ENCODE measurements around the gene STK32B. TPM values are rescaled to one million over a fixed set of nuclear protein-coding genes. Genes with fewer than 3 reads are reported as not detected.

Gene STK32B
- total and polyA plus RNA-seq, 8 donors = 0.90 to 5.1 (median 3.3) TPM

DNA sequence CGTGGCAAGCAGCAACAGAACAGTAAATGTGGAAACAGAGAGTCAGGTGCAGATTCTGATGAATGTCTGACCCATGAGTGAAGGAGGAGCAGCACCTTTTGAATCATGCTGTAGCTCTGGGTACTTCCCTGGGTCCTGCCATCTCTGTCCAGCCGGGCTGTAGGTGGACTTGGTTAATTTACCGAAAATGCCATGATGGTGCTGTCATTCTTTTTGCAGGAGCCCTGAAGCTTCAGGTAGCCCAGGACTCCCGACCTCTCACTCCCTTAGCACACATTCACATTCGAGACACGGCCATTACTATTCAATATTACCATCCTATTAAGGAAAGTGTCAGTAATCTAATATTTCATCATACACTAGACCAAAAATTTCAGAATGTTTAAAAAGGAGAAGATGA is 320.9 kb downstream of the STK32B start:
- peaks cover 0 to 5% of the 10 kb centered on the region in 2 donors for H3K9me3 ChIP-seq
- no peak overlapping the region for H3K27ac ChIP-seq
- intact Hi-C loops (cut with DNase I) = no loop called here
- H3K27me3 ChIP-seq = no peaks in the 10 kb centered on the region
- DNase-seq (no peak), ATAC-seq (no peak)
- no peak overlapping the region for H3K4me3 ChIP-seq
- TF ChIP-seq, protein P1, sequence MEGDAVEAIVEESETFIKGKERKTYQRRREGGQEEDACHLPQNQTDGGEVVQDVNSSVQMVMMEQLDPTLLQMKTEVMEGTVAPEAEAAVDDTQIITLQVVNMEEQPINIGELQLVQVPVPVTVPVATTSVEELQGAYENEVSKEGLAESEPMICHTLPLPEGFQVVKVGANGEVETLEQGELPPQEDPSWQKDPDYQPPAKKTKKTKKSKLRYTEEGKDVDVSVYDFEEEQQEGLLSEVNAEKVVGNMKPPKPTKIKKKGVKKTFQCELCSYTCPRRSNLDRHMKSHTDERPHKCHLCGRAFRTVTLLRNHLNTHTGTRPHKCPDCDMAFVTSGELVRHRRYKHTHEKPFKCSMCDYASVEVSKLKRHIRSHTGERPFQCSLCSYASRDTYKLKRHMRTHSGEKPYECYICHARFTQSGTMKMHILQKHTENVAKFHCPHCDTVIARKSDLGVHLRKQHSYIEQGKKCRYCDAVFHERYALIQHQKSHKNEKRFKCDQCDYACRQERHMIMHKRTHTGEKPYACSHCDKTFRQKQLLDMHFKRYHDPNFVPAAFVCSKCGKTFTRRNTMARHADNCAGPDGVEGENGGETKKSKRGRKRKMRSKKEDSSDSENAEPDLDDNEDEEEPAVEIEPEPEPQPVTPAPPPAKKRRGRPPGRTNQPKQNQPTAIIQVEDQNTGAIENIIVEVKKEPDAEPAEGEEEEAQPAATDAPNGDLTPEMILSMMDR (IDR thresholded peaks at IDR 0.05) = no peak
- no peaks in the 10 kb centered on the region for H3K36me3 ChIP-seq
- H3K4me1 ChIP-seq = no peaks in the 10 kb centered on the region

DNA sequence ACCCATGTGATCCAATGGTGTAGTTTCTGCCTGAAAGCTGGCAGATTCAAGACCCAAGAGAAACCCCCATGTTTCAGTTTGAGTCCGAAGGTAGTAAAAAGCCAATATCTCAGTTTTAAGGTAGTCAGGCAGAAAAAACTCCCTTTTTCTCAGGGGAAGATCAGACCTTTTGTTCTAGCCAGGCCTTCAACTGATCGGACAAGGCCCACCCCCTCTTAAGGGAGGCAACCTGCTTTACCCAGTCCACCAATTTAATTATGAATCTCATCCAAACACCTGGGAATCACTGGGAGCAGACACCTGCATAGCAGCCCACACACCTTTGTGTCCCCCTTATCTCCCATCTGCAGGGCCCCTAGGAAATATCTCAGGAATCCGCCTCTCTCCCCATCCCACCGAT is 322.0 kb downstream of the STK32B start:
- TF ChIP-seq, protein P1 (IDR thresholded peaks at IDR 0.05) = no peak
- no peaks in the 10 kb centered on the region for H3K4me1 ChIP-seq
- intact Hi-C loops (cut with DNase I) = no loop called here
- ATAC-seq (no peak), DNase-seq (no peak)
- no peaks in the 10 kb centered on the region for H3K27me3 ChIP-seq
- no peaks in the 10 kb centered on the region for H3K36me3 ChIP-seq
- no peak overlapping the region for H3K27ac ChIP-seq
- H3K9me3 ChIP-seq = peaks cover 0 to 5% of the 10 kb centered on the region in 2 donors
- H3K4me3 ChIP-seq = no peak overlapping the region

DNA sequence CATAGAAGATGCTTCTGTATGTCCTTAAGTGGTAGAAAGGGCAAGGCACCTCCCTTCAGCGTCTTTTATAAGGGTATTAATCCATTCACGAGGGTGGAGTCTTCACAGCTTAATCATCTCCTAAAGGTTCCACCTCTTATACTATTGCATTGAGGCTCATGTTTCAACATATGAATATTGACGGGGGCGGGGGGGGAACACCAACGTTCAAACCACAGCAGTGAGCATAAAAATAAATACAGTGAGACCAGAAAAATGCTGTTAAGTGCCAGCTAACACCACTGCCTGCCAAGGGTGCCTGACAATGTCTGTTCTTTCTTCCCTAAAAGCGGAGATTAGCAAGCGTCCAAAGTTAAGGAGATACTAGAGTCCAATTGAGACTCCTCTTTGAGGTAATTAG is 323.3 kb downstream of the STK32B start:
- H3K4me1 ChIP-seq = no peaks in the 10 kb centered on the region
- H3K27ac ChIP-seq = no peak overlapping the region
- ATAC-seq (no peak), DNase-seq (no peak)
- H3K9me3 ChIP-seq = peaks cover 0 to 5% of the 10 kb centered on the region in 2 donors
- no peaks in the 10 kb centered on the region for H3K27me3 ChIP-seq
- TF ChIP-seq, protein P1 (IDR thresholded peaks at IDR 0.05) = no peak
- H3K36me3 ChIP-seq = no peaks in the 10 kb centered on the region
- intact Hi-C loops (cut with DNase I) = no loop called here
- no peak overlapping the region for H3K4me3 ChIP-seq

DNA sequence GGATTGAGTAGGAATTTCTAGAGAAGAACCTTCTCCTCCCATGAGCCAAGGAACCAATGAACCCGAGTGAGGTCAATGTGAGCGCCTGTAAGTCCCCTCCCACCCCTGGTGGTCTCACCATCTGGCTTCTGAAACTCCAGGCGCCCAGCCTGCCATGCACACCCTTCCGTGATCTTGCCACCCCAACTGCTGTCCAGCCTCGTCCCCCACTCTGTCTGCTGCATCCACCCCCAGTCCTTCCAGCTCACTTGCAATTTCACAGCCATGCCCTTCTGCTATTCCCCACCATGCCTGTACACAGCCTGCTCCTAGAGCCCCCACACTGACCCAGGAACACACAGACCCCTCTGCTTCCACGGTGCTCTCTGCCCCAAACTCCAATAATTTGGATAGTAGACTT is 323.7 kb downstream of the STK32B start:
- H3K36me3 ChIP-seq = no peaks in the 10 kb centered on the region
- intact Hi-C loops (cut with DNase I) = no loop called here
- TF ChIP-seq, protein P1 (IDR thresholded peaks at IDR 0.05) = no peak
- ATAC-seq (no peak), DNase-seq (no peak)
- peaks cover 0 to 5% of the 10 kb centered on the region in 2 donors for H3K9me3 ChIP-seq
- no peaks in the 10 kb centered on the region for H3K27me3 ChIP-seq
- H3K4me1 ChIP-seq = no peaks in the 10 kb centered on the region
- H3K4me3 ChIP-seq = no peak overlapping the region
- no peak overlapping the region for H3K27ac ChIP-seq

DNA sequence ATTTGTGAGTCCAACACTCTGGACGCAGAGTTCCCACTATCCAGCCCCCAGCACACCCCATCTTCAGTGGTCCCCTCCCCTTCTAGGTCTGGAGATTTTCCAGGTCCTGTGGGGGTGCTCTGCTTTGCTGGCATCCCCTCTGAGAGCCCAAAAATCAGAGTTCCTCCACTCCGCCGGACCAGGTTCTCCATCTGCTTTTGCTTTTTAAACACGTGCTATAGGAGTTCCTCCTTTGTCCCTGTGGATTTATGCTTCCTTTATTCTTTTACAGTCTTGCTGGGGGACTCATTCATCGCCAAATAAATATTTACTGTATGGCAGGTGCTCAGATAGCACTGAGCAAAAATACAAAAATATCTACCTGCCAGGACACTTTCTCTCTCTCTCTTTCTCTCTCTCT is 324.7 kb downstream of the STK32B start:
- no peak for ATAC-seq
- Histone ChIP-seq H3K27ac (no peak overlapping the region), H3K4me1 (no peaks in the 10 kb centered on the region), H3K36me3 (no peaks in the 10 kb centered on the region), H3K27me3 (no peaks in the 10 kb centered on the region), H3K4me3 (no peak overlapping the region), H3K9me3 (peaks cover 0 to 5% of the 10 kb centered on the region in 2 donors)
- intact Hi-C loops (cut with DNase I) = no loop called here
- TF ChIP-seq, protein P1 (IDR thresholded peaks at IDR 0.05) = no peak
- no peak for DNase-seq

Measured in left lung (tissue), 10 donors.